DND-41 (cell line): ENCODE results near the gene PPP1R18.

Experiments used
- CTCF ChIP-seq: IDR thresholded peaks from 2 replicates; pipeline ENCODE4 v1.5.1; 2012; ENCODE audit warnings: borderline replicate concordance, low read length, moderate library complexity, mild to moderate bottlenecking; ENCODE audit not compliant: poor library complexity, severe bottlenecking; ENCODE audit errors: extremely low read depth
- EZH2 ChIP-seq: IDR thresholded peaks from 3 replicates; pipeline ENCODE4 v1.6.1; 2012; ENCODE audit warnings: borderline replicate concordance, low read depth, mild to moderate bottlenecking, moderate library complexity, low read length, inconsistent platforms; ENCODE audit not compliant: severe bottlenecking

- no peak for TF ChIP-seq CTCF
- TF ChIP-seq EZH2, result no peak
Observed at GRCh38 chr6:30688569-30688968, 2.1 kb upstream of the PPP1R18 start.
